HG02759 (cell line): ENCODE measurements around the gene BBS4.
"Not testable (repeated sequence)": the region's sequence is repeated elsewhere in the genome, so short reads cannot be mapped to it uniquely, and the experiment has no call there.

Experiments
- ATAC-seq: cut with Tn5 transposase; IDR thresholded peaks from one replicate; pipeline ENCODE4 v1.9.1; 2021; ENCODE audit warnings: mild to moderate bottlenecking, moderate library complexity; ENCODE audit not compliant: unreplicated experiment

The BBS4 gene

DNA sequence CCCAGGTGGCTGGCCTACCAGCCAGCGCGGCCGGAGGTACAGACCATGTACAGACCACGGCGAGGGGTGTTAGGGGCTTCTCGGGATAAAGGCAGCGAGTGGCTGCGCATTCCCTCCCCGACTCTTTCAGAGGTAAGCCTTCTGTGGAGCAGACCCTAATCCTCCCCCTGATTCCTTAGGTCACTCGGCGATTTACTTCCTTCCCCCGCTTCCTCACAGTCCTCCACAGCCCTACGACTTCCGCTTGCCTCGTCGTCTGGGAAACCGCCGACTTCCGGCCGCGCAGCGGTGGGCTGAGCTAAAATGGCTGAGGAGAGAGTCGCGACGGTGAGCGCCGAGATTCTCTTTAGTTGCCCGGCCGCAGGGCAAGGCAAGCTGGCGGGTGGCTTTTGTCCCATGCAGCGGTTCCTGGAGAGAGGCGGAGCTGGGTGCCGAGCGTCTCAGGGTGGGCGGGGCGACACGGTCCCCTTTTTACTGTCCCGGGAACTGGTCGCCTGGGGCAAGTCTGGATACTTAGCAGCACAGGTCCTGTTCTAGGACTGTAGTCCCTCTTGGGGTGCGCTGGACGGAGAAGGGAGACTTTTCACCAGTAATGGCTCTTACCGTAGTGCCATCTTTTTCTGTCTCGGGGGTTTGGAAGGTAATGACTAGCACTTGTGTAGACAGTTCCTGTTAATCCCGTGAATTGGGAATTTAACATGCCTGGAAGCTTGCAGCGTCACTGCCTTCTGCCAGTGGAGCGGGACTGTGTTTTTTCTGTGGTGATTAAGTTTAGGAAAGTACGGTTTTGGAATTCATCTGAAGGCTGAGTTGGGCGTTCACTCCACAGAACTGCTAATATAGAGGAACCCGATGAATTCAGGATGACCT, at the start of gene BBS4, which contains the start of gene HIGD2B:
Gene BBS4 (plus strand): TSS at position 283 of the 870 bp plus-strand sequence. CDS start 21 bp downstream, at position 304.
Gene HIGD2B (minus strand): TSS at position 258 of the 870 bp plus-strand sequence. CDS start 9,808 bp downstream, outside the sequence.
- peak; percentile 98 for ATAC-seq

DNA sequence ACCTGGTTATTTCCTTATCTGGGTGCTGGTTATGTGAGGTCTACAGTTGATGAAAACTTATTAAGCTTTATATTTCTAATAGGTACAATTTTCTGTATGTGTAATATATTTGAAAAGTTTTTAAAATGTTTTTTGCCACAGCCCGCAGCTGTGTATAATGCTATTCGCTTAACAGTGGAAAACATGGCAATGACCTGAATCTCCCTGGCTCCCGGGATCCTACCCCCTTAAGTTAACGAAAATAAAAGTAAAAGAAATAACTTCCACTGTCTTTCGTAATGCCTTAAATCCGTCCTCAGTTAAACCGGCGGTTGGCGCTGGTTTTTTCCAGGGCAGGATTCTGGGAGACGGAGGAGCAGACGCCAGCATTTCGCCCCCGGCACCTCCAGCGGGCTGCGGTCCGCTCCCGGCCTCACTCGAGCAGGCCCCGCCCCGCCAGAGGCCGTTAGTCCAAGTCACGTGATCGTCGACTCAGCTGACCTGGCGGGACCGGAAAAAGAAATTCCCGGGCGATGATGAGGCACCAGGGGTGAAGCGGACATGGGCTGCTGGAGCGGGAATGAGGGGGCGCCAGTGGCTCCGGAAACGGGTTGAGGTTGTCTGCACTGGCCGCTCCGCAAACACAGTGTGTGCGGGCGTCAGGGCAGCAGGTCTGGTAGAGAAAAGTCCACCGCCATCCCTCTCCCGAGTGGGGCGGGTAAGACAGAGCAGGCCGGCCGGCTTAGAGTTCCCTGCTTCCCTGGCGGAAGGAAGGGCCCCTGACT, 49.3 kb upstream of the BBS4 start:
- ATAC-seq: peak; percentile 81

- ATAC-seq: not testable (repeated sequence)
Measured at GRCh38 chr15:72639759-72640483, 46.1 kb upstream of the BBS4 start.

DNA sequence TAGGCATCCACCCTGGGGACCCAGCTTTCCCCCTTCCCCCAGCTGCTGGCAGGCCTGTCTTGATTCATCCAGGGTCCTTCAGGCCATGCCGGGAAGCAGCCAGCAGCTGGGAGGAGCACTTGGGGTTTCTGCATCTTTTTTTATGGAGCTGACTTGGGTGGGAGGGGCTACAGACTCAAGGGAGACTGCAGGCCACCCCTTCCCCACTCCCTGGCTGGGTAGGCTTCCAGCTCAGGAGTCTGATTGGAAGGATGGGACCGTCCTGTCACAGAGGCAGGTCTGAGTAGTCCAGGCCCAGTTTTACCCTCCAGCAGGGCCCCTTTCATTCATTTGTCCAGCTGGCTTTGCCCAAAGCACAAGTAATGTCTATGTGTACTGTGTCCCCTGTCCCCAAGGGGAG, 43.7 kb upstream of the BBS4 start:
- not testable (repeated sequence) for ATAC-seq

GRCh38 chr15:72648631-72649253, 37.3 kb upstream of the BBS4 start:
- not testable (repeated sequence) for ATAC-seq

DNA sequence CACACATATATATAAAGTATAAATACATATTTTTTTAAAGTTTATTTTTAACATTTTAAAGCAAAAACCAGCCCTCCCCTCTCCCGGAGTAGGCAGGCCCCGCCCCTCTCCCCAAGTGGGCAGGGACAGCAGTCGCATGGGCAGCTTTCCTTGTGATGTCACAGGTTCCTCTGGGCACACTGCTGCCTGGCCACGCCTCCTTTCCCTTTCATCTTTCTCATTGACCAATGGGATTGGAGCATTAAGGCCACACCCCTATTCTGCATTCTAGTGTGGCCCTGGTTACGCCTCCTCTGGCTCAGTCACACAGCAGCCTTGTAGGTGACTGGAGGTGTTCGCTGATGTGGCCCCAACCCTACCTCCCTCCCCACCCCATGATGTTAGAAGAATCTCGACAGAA, 31.6 kb upstream of the BBS4 start, which contains the start of gene GOLGA6B:
Gene GOLGA6B (plus strand): TSS at position 301 of the 400 bp plus-strand sequence. CDS start 41 bp downstream, at position 342.
- ATAC-seq: not testable (repeated sequence)

DNA sequence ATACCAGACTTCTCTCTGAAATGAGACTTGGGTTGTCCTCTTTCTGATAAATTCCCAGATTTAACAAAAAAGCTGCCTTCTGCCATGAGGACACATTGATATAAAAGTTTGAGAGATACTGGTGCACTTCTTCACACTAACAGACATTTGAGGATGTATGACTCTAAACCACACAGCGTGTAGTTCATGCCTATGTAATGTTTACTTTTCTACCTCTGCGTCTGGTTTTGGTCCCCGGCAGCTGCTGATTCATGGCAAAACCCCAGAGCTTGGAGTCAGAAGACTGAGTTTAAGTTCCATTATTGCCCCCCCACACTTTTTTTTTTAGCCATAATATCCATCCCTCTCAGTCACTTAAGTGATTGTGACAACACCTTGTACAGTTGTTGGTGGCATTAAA, 30.0 kb upstream of the BBS4 start:
- ATAC-seq: not testable (repeated sequence)

- ATAC-seq: not testable (repeated sequence)
Measured at GRCh38 chr15:72661081-72661480, 24.9 kb upstream of the BBS4 start.

GRCh38 chr15:72663931-72664330, 22.1 kb upstream of the BBS4 start:
- not testable (repeated sequence) for ATAC-seq

GRCh38 chr15:72665706-72666105, 20.3 kb upstream of the BBS4 start:
- ATAC-seq: not testable (repeated sequence)

DNA sequence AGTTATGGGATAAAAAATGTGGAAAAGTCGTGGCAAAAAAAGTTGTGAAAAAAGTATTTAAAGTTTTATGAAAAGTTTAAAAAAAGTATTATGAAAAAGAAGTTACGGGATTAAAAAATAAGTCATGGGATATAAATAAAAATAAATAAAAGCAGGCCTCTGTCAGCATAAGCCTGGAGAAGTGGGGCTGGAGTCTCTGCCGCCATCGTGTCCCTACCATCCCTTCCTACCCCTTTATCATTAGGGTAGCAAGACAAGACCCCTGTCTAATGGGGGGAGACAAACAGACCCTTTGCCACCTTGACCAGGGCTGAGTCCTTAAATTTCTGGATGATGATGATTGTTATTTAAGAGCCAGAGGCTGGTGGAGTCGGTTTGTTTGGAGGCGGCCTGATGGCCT, 16.2 kb upstream of the BBS4 start:
- not testable (repeated sequence) for ATAC-seq

- ATAC-seq: peak; percentile 90
Measured at GRCh38 chr15:72670656-72671352, 15.2 kb upstream of the BBS4 start.

- ATAC-seq: no peak
Measured at GRCh38 chr15:72671525-72671924, 14.5 kb upstream of the BBS4 start.

GRCh38 chr15:72676838-72677237, 9.2 kb upstream of the BBS4 start:
- ATAC-seq: no peak

DNA sequence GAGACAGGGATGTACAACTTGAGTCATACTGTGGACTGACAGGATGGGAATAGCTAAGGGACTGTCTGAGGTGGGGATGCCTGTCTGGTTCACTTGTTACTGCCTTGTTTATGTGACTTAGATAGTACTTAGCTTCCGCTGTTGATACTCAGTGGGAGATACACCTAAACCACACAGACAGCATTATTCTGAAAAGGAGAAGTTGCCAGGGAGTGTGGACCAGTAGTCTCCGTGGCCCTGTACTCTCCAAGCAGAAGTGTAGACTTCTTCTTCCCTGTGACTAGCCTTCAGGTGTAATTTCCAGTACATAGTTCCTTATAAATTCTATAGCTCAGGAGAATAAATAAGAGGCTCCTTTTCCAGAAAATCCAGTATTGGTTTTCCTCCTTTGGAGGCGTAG, 5.1 kb upstream of the BBS4 start:
- no peak for ATAC-seq

GRCh38 chr15:72682772-72683171, 3.2 kb upstream of the BBS4 start:
- no peak for ATAC-seq

DNA sequence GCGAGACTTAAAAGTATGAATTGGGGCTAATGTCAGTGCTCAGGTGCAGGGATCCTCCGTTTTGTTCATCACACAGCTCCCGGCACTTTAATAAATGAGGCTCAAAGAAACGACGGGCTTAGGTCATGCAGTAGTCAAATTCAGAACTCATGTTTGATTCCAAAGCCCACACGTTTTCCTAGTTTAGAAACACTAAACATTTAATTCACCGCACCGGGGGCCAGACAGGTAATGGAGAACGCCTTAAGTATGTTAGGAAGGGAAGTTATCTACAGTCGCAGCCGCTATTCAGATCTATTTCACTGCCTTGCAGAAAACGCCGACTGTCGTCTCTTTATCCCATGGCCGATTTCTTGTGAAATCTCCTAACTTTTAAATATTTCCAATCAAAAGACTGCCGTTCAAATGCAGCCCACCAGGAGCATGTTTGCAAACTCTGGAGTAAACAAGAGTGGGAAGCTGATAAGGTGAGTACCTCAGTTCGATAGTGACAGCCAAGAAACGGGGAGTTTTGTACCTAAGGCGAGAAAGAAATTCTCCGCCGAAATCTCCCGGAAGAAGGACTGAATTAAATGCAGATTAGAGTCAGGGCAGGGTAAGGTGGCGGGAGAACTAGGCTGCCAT, 594 bp upstream of the BBS4 start:
- ATAC-seq: no peak

DNA sequence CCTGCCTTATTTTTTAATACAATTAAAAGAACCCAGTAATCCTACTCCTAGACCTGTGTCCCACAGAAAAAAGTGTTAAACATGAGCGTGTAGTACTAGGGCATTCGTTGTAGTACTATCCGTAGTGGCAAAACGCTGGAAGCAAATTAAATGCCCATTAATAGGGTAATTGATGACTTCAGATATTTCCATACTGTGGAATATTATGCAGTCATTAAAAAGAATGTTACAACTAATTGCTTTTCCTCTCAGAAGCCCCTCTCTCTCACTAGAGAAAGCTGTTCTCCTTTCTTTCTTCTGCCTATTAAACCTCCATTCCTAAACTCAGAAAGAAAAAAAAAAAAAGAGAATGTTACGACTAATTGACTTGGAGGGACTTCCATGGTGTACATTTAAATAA, 2.7 kb downstream of the BBS4 start:
- no peak for ATAC-seq

DNA sequence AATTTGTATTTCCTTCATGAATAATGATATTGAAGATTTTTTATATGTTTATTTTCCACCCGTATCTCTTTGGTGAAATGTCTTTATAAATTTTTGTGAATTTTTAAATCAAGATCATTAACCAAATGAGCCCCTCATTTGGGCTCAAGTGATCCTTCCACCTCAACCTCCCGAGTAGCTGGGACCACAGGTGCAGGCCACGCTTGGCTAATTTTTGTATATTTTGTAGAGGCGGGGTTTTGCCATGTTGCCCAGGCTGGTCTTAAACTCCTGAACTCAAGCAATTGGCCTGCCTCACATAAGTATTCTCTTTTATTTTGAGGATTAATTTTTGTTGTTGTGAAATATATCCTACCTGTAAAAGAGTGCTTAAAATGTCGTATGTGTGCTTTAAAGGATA, 4.9 kb downstream of the BBS4 start:
- ATAC-seq: no peak
